Measurements from ENCODE around the gene CETN1.

Gene CETN1

GRCh38 chr18:580154-580553 is at the start of gene CETN1:
Gene CETN1 (plus strand): TSS chr18:580380. CDS start chr18:580409, 29 bp downstream.
- in situ Hi-C loops (cut with HindIII; ENCODE audit: low sequenced_read_pairs) = no loop called here

- in situ Hi-C loops (cut with HindIII; ENCODE audit: low sequenced_read_pairs) = no loop called here
Observed at GRCh38 chr18:532018-532417, 48.2 kb upstream of the CETN1 start.

- in situ Hi-C loops (cut with HindIII; ENCODE audit: low sequenced_read_pairs) = no loop called here
Observed at GRCh38 chr18:532632-533031, 47.5 kb upstream of the CETN1 start.

- in situ Hi-C loops (cut with HindIII; ENCODE audit: low sequenced_read_pairs) = no loop called here
Observed at GRCh38 chr18:533995-534601, 46.1 kb upstream of the CETN1 start.

GRCh38 chr18:543447-544078 is 36.6 kb upstream of the CETN1 start:
- in situ Hi-C loops (cut with HindIII; ENCODE audit: low sequenced_read_pairs) = no loop called here

GRCh38 chr18:549967-550366 is 30.2 kb upstream of the CETN1 start:
- in situ Hi-C loops (cut with HindIII; ENCODE audit: low sequenced_read_pairs) = no loop called here

GRCh38 chr18:551404-552061 is 28.6 kb upstream of the CETN1 start:
- in situ Hi-C loops (cut with HindIII; ENCODE audit: low sequenced_read_pairs) = no loop called here

GRCh38 chr18:555705-556457 is 24.3 kb upstream of the CETN1 start:
- in situ Hi-C loops (cut with HindIII; ENCODE audit: low sequenced_read_pairs) = no loop called here

GRCh38 chr18:564708-565561 is 15.2 kb upstream of the CETN1 start:
- in situ Hi-C loops (cut with HindIII; ENCODE audit: low sequenced_read_pairs) = no loop called here

- in situ Hi-C loops (cut with HindIII; ENCODE audit: low sequenced_read_pairs) = no loop called here
Observed at GRCh38 chr18:565562-566061, 14.6 kb upstream of the CETN1 start.

GRCh38 chr18:567122-567521 is 13.1 kb upstream of the CETN1 start:
- in situ Hi-C loops (cut with HindIII; ENCODE audit: low sequenced_read_pairs) = no loop called here

- in situ Hi-C loops (cut with HindIII; ENCODE audit: low sequenced_read_pairs) = no loop called here
Observed at GRCh38 chr18:568731-569130, 11.4 kb upstream of the CETN1 start.

GRCh38 chr18:570256-570655 is 9.9 kb upstream of the CETN1 start:
- in situ Hi-C loops (cut with HindIII; ENCODE audit: low sequenced_read_pairs) = no loop called here

- in situ Hi-C loops (cut with HindIII; ENCODE audit: low sequenced_read_pairs) = no loop called here
Observed at GRCh38 chr18:570697-571096, 9.5 kb upstream of the CETN1 start.

- in situ Hi-C loops (cut with HindIII; ENCODE audit: low sequenced_read_pairs) = no loop called here
Observed at GRCh38 chr18:572091-572830, 7.9 kb upstream of the CETN1 start.

GRCh38 chr18:572831-573289 is 7.3 kb upstream of the CETN1 start:
- in situ Hi-C loops (cut with HindIII; ENCODE audit: low sequenced_read_pairs) = no loop called here

- in situ Hi-C loops (cut with HindIII; ENCODE audit: low sequenced_read_pairs) = no loop called here
Observed at GRCh38 chr18:573385-573784, 6.8 kb upstream of the CETN1 start.

- in situ Hi-C loops (cut with HindIII; ENCODE audit: low sequenced_read_pairs) = no loop called here
Observed at GRCh38 chr18:574149-574860, 5.9 kb upstream of the CETN1 start.

Data from endothelial cell of hepatic sinusoid (primary cell).